Right lobe of liver (tissue), 4 donors: Measurements from ENCODE around the gene NAP1L5.

Source experiments
- CTCF ChIP-seq, 4 donors: fragments of 200-600 bp in 3 of 4; fragments of 450-650 bp in 1 of 4; IDR thresholded peaks; one replicate each; pipeline versions ENCODE4 v1.5.1 to v1.8.0; 2016 to 2022; ENCODE audit warnings: antibody characterized with exemption in 4 of 4, mild to moderate bottlenecking in 2 of 4
- POLR2A ChIP-seq: fragments of 450-650 bp; IDR thresholded peaks from one replicate; pipeline ENCODE4 v1.6.1; 2017; ENCODE audit warnings: antibody characterized with exemption, mild to moderate bottlenecking
- donor health status: DM: no; HTN: no; CAD: no.
- donor health status: DM: no; HTN: no; CAD: no.
- donor health status: DM: no; HTN: yes; CAD: no.

GRCh38 chr4:88745581-88746163 lies 48.0 kb upstream of the NAP1L5 start:
- TF ChIP-seq CTCF (IDR thresholded peaks at IDR 0.05) = no peak
- no peak for TF ChIP-seq POLR2A
